Measurements from ENCODE around the gene ADGRV1. TPM values are rescaled to one million over a fixed set of nuclear protein-coding genes. Genes with fewer than 3 reads are reported as not detected.

The ADGRV1 gene
- polyA plus RNA-seq, 1 donor from 2014 or later: 3.7 TPM

DNA sequence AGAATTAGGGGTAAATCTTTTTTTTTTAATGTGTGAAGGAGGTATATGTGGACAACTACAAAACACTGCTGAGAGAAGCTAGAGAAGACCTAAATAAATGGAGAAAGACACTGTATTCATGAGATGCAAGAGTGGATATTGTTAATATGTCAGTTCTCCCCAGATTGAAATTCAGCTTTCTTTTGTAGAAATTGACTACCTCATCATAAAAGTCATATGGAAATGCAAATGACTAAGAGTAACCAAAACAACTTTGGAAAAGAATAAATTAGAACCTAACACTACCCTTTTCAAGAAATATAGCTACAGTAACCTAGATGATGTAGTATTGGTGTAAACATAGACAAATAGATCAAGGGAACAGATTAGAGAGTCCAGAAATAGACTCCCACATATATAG, 400.7 kb downstream of the ADGRV1 start:
- no peak overlapping the region for H3K4me3 ChIP-seq (ENCODE audit: low read length)
- no peaks in the 10 kb centered on the region for H4K20me1 ChIP-seq (ENCODE audit: insufficient read depth)
- no peaks in the 10 kb centered on the region for H3K79me2 ChIP-seq (replicated peaks; ENCODE audit: insufficient read depth, low read length)
- H3F3A ChIP-seq (ENCODE audit: insufficient read depth, low read length, poor library complexity, severe bottlenecking): no peaks in the 10 kb centered on the region
- H3K27ac ChIP-seq (ENCODE audit: low read length): no peak overlapping the region
- no peak overlapping the region for H3K9ac ChIP-seq (ENCODE audit: low read length)
- no peak for TF ChIP-seq MXI1 (conservative IDR thresholded peaks at IDR 0.05; ENCODE audit: poor library complexity, severe bottlenecking)
- TF ChIP-seq SMC3 (conservative IDR thresholded peaks at IDR 0.05; ENCODE audit: poor library complexity): no peak
- TF ChIP-seq, protein P1, sequence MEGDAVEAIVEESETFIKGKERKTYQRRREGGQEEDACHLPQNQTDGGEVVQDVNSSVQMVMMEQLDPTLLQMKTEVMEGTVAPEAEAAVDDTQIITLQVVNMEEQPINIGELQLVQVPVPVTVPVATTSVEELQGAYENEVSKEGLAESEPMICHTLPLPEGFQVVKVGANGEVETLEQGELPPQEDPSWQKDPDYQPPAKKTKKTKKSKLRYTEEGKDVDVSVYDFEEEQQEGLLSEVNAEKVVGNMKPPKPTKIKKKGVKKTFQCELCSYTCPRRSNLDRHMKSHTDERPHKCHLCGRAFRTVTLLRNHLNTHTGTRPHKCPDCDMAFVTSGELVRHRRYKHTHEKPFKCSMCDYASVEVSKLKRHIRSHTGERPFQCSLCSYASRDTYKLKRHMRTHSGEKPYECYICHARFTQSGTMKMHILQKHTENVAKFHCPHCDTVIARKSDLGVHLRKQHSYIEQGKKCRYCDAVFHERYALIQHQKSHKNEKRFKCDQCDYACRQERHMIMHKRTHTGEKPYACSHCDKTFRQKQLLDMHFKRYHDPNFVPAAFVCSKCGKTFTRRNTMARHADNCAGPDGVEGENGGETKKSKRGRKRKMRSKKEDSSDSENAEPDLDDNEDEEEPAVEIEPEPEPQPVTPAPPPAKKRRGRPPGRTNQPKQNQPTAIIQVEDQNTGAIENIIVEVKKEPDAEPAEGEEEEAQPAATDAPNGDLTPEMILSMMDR (IDR thresholded peaks at IDR 0.05; ENCODE audit: poor library complexity, severe bottlenecking): no peak
- no peak for TF ChIP-seq RAD21 (conservative IDR thresholded peaks at IDR 0.05)
- H3K36me3 ChIP-seq (ENCODE audit: insufficient read depth, low read length): no peaks in the 10 kb centered on the region
- no peak overlapping the region for H3K4me2 ChIP-seq (ENCODE audit: low read length)
- H3K9me2 ChIP-seq (ENCODE audit: insufficient read depth, low read length): no peaks in the 10 kb centered on the region
- H3K9me3 ChIP-seq (ENCODE audit: low read length): no peaks in the 10 kb centered on the region
- H2AFZ ChIP-seq (ENCODE audit: low read depth, low read length): no peak overlapping the region
- no peaks in the 10 kb centered on the region for H3K27me3 ChIP-seq (ENCODE audit: insufficient read depth, low read depth, low read length)

DNA sequence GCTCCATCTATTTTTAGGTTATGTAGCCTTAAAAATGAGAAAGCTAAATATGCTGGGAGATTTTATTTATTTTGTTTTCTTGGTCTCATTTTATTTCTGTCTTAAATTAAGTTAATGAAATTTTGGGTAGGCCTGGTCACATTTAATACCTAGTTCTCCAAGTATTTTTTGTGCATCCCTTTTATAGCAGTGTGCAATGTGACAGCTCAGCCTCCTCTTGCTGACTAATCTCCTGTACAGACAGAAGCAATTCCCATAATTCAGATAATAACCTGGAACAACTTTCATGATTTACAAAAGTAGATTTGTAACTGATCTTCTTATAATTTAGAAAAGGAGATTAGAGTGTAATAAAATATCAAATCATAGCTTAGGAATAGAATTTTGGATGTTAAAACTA, 403.9 kb downstream of the ADGRV1 start:
- H3K27me3 ChIP-seq (ENCODE audit: insufficient read depth, low read depth, low read length): no peaks in the 10 kb centered on the region
- H3K27ac ChIP-seq (ENCODE audit: low read length): no peak overlapping the region
- TF ChIP-seq MXI1 (conservative IDR thresholded peaks at IDR 0.05; ENCODE audit: poor library complexity, severe bottlenecking): no peak
- TF ChIP-seq SMC3 (conservative IDR thresholded peaks at IDR 0.05; ENCODE audit: poor library complexity): no peak
- TF ChIP-seq TAF1 (IDR thresholded peaks at IDR 0.05; ENCODE audit: low read depth): no peak
- no peak for TF ChIP-seq EZH2 (IDR thresholded peaks at IDR 0.05; ENCODE audit: borderline replicate concordance, insufficient read depth, low read length, poor library complexity, severe bottlenecking)
- TF ChIP-seq RAD21 (conservative IDR thresholded peaks at IDR 0.05): no peak
- TF ChIP-seq REST (IDR thresholded peaks at IDR 0.05; ENCODE audit: borderline replicate concordance): no peak
- no peak for TF ChIP-seq EP300 (conservative IDR thresholded peaks at IDR 0.05; ENCODE audit: poor library complexity, severe bottlenecking)
- TF ChIP-seq, protein P1 (IDR thresholded peaks at IDR 0.05; ENCODE audit: poor library complexity, severe bottlenecking): no peak
- TF ChIP-seq POLR2AphosphoS5 (IDR thresholded peaks at IDR 0.05): no peak
- H2AFZ ChIP-seq (ENCODE audit: low read depth, low read length): no peak overlapping the region
- no peaks in the 10 kb centered on the region for H3K9me2 ChIP-seq (ENCODE audit: insufficient read depth, low read length)
- H3K36me3 ChIP-seq (ENCODE audit: insufficient read depth, low read length): no peaks in the 10 kb centered on the region
- H3K79me2 ChIP-seq (replicated peaks; ENCODE audit: insufficient read depth, low read length): no peaks in the 10 kb centered on the region
- H3K4me2 ChIP-seq (ENCODE audit: low read length): no peak overlapping the region
- no peaks in the 10 kb centered on the region for H3K9me3 ChIP-seq (ENCODE audit: low read length)
- H4K20me1 ChIP-seq (ENCODE audit: insufficient read depth): no peaks in the 10 kb centered on the region
- no peak overlapping the region for H3K4me3 ChIP-seq (ENCODE audit: low read length)
- H3K9ac ChIP-seq (ENCODE audit: low read length): no peak overlapping the region
- no peaks in the 10 kb centered on the region for H3F3A ChIP-seq (ENCODE audit: insufficient read depth, low read length, poor library complexity, severe bottlenecking)

Measured in neural cell (in vitro differentiated cells).